ENCODE measurements around the gene FRMD4B.
"Not testable (repeated sequence)": the region's sequence is repeated elsewhere in the genome, so short reads cannot be mapped to it uniquely, and the experiment has no call there.

The FRMD4B gene

GRCh38 chr3:69282181-69282580 is 103.7 kb downstream of the FRMD4B start:
- DNase-seq, result peak; percentile 63

GRCh38 chr3:69277403-69277802 is 108.5 kb downstream of the FRMD4B start:
- not testable (repeated sequence) for DNase-seq

- no peak for DNase-seq
Measured at GRCh38 chr3:69276884-69277283, 109.0 kb downstream of the FRMD4B start.

- DNase-seq, result not testable (repeated sequence)
Measured at GRCh38 chr3:69276191-69276590, 109.7 kb downstream of the FRMD4B start.

- no peak for DNase-seq
Measured at GRCh38 chr3:69273896-69274295, 112.0 kb downstream of the FRMD4B start.

GRCh38 chr3:69272556-69272955 is 113.3 kb downstream of the FRMD4B start:
- DNase-seq, result no peak

- DNase-seq, result no peak
Measured at GRCh38 chr3:69271098-69271497, 114.8 kb downstream of the FRMD4B start.

- DNase-seq, result no peak
Measured at GRCh38 chr3:69266585-69266984, 119.3 kb downstream of the FRMD4B start.

- not testable (repeated sequence) for DNase-seq
Measured at GRCh38 chr3:69266071-69266470, 119.8 kb downstream of the FRMD4B start.

- not testable (repeated sequence) for DNase-seq
Measured at GRCh38 chr3:69260843-69261405, 125.0 kb downstream of the FRMD4B start.

- DNase-seq, result no peak
Measured at GRCh38 chr3:69260216-69260787, 125.6 kb downstream of the FRMD4B start.

- DNase-seq, result no peak
Measured at GRCh38 chr3:69259125-69259524, 126.8 kb downstream of the FRMD4B start.

- DNase-seq, result no peak
Measured at GRCh38 chr3:69255928-69256327, 130.0 kb downstream of the FRMD4B start.

GRCh38 chr3:69254351-69254750 is 131.5 kb downstream of the FRMD4B start:
- DNase-seq, result no peak

- no peak for DNase-seq
Measured at GRCh38 chr3:69252631-69253030, 133.3 kb downstream of the FRMD4B start.

GRCh38 chr3:69252141-69252540 is 133.7 kb downstream of the FRMD4B start:
- no peak for DNase-seq

- DNase-seq, result no peak
Measured at GRCh38 chr3:69251078-69251805, 134.6 kb downstream of the FRMD4B start.

GRCh38 chr3:69250014-69250413 is 135.9 kb downstream of the FRMD4B start:
- DNase-seq, result peak; percentile 36

- DNase-seq, result no peak
Measured at GRCh38 chr3:69249001-69249400, 136.9 kb downstream of the FRMD4B start.

- DNase-seq, result no peak
Measured at GRCh38 chr3:69248436-69248835, 137.5 kb downstream of the FRMD4B start.

- no peak for DNase-seq
Measured at GRCh38 chr3:69246612-69247011, 139.3 kb downstream of the FRMD4B start.

- DNase-seq, result no peak
Measured at GRCh38 chr3:69244039-69244438, 141.8 kb downstream of the FRMD4B start.

- no peak for DNase-seq
Measured at GRCh38 chr3:69241769-69242168, 144.1 kb downstream of the FRMD4B start.
